Upper lobe of left lung (tissue), 4 donors: Measurements from ENCODE around the gene HBQ1.

ENCODE experiments used
- CTCF ChIP-seq, 6 experiments: fragments of 450-650 bp in 4 of 6; fragments of 200-600 bp in 2 of 6; sonication (generic) in 2 of 6; IDR thresholded peaks; one replicate each; pipeline ENCODE4 v1.5.1; 2016 to 2019; ENCODE audit warnings: antibody characterized with exemption in 6 of 6
- POLR2A ChIP-seq, 4 donors: fragments of 450-650 bp; IDR thresholded peaks; one replicate each; pipeline ENCODE4 v1.5.1; 2016 to 2017; ENCODE audit warnings: antibody characterized with exemption in 4 of 4, mild to moderate bottlenecking in 2 of 4
- POLR2AphosphoS5 ChIP-seq, 2 donors: sonication (generic); formaldehyde crosslinking; IDR thresholded peaks; one replicate each; pipeline ENCODE4 v1.5.1; 2017; ENCODE audit warnings: antibody characterized with exemption in 2 of 2

GRCh38 chr16:183005-183404 lies 2.7 kb downstream of the HBQ1 start:
- TF ChIP-seq CTCF (IDR thresholded peaks at IDR 0.05), result no peak
- TF ChIP-seq POLR2AphosphoS5 (IDR thresholded peaks at IDR 0.05), result no peak
- TF ChIP-seq POLR2A (IDR thresholded peaks at IDR 0.05), result no peak
